Mucosa of stomach (tissue), 1 donor: ENCODE data around the gene GGA2.

ENCODE experiments used
- H3K27me3 ChIP-seq: one replicate; pipeline ENCODE4 v1.7.0; 2013; ENCODE audit warnings: mild to moderate bottlenecking, low read length; ENCODE audit not compliant: control insufficient read depth, insufficient read depth
- H3K36me3 ChIP-seq: one replicate; pipeline ENCODE4 v1.7.0; 2013; ENCODE audit warnings: low read length; ENCODE audit not compliant: control insufficient read depth, insufficient read depth
- H3K4me1 ChIP-seq: one replicate; pipeline ENCODE4 v1.7.0; 2013; ENCODE audit warnings: mild to moderate bottlenecking, low read length; ENCODE audit not compliant: control insufficient read depth, insufficient read depth
- H3K4me3 ChIP-seq: one replicate; pipeline ENCODE4 v1.7.0; 2013; ENCODE audit warnings: low read length
- H3K9ac ChIP-seq: one replicate; pipeline ENCODE4 v1.7.0; 2013; ENCODE audit warnings: mild to moderate bottlenecking, low read length, moderate library complexity
- H3K9me3 ChIP-seq: one replicate; pipeline ENCODE4 v1.7.0; 2013; ENCODE audit warnings: mild to moderate bottlenecking, low read length, moderate library complexity; ENCODE audit not compliant: control insufficient read depth
- donor health status: Pancreatic carcinoma.

GGA2 gene

DNA sequence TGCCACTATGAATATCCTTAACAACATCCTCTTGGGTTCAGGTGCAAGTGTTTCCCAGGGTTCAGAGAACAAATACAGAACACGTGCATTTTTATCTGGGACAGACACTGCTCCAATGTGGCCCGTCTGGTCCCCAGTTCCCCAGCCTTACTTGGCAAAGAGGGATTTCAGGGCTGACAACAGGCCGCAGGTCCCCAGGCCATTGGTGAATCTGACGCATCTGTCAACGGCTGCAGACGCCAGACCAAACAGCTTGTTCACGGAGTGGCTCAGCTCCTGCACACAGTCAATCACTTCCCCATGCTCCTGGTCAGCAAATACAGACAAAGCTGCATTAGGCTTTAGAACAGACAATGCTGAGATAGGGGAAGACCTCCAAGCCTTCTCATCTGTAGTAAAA is 93.5 kb downstream of the GGA2 start:
- Histone ChIP-seq H3K4me1 (no peaks in the 10 kb centered on the region), H3K36me3 (no peaks in the 10 kb centered on the region), H3K4me3 (no peak overlapping the region), H3K9ac (no peak overlapping the region), H3K27me3 (no peaks in the 10 kb centered on the region), H3K9me3 (no peaks in the 10 kb centered on the region)

- no peaks in the 10 kb centered on the region for H3K36me3 ChIP-seq
- H3K4me1 ChIP-seq, result no peaks in the 10 kb centered on the region
- H3K9me3 ChIP-seq, result no peaks in the 10 kb centered on the region
- no peak overlapping the region for H3K9ac ChIP-seq
- no peaks in the 10 kb centered on the region for H3K27me3 ChIP-seq
- H3K4me3 ChIP-seq, result no peak overlapping the region
These were observed 95.6 kb downstream of the GGA2 start for GRCh38 chr16:23414731-23415130.
